Activated CD4-positive, alpha-beta T cell treated with anti-CD3 and anti-CD28 coated beads for 24 hours (primary cell): Measurements from ENCODE around the gene GATD1.
"Not testable (repeated sequence)": the region's sequence is repeated elsewhere in the genome, so short reads cannot be mapped to it uniquely, and the experiment has no call there.

Experiments
- DNase-seq, 2 donors: peaks; one replicate each; pipeline ENCODE4 v3.0.0-alpha.2; 2020; ENCODE audit warnings: low read depth in 2 of 2

Gene GATD1

DNA sequence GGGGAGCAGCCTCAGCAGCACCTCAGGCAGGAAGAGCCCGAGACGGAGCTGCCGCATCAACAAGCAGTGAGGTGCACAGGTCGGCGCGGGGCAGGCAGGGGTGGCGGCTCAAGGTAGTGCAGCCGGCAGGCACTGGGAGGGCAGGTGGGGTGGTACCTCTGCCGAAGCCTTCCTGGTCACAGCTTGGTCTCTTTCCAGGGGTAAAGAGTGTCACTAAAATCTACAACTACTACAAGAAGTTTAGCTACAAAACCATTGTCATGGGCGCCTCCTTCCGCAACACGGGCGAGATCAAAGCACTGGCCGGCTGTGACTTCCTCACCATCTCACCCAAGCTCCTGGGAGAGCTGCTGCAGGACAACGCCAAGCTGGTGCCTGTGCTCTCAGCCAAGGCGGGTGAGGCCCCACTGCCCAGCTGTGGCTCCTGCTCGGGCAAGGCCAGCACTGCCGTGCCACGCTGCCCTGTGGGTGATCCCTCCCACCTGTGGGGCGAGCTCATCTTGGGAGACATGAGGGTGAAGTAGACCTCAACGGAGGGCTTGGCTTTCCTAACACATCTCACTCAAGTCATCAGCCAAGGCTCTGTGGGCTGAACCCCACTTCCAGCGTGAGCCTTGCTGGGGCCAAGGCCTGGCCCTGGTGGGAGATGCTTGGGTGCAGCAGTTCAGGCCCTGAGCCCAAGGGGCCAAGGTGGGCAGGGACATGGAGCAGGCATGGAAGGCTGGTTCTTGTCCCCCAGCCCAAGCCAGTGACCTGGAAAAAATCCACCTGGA, 13.6 kb downstream of the GATD1 start:
- DNase-seq, result no peak

- DNase-seq, result no peak
Observed at GRCh38 chr11:763073-763463, 14.2 kb downstream of the GATD1 start.

- DNase-seq, result no peak
Observed at GRCh38 chr11:762421-763072, 14.7 kb downstream of the GATD1 start.

DNA sequence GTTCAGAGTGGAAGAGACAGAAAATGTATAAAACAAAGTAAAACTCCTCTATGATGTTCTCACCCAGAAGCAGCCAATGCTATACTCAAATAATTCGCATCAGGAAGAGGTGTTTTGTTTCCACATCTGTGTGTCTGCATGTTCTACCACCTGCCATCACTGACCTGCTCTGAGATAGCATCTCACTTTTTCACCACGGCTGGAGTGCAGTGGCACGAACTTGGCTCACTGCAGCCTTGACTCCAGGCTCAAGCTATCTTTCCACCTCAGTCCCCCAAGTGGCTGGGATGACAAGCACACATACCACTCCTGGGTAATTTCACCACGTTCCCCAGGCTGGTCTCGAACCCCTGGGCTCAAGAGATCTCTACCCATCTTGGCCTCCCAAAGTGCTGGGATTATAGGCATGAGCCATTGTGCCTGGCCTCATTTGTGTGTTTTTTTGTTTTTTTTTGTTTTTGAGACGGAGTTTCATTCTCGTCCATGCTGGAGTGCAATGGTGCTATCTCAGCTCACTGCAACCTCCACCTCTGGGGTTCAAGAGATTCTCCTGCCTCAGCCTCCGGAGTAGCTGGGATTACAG, 15.7 kb downstream of the GATD1 start:
- no peak for DNase-seq

GRCh38 chr11:760236-760635, 17.1 kb downstream of the GATD1 start:
- no peak for DNase-seq

- no peak for DNase-seq
Observed at GRCh38 chr11:749731-750130, 27.6 kb downstream of the GATD1 start.

DNA sequence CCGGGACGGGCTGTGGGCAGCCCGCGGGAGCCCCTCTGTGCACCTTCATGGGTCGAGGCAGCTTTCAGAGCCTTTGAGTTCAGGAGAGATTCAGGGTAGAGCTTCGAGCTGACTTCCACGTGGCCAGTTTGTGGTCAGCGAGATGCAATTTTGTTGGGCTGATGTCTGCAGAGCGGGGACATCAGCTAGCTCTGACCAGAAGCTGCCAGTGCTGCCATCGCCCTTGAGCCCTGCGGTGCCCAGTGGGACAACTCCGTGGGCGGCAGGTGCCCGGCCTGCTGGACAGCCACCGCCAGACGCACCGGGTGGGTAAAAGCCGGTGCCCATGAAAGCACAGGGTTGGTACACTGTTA, 29.3 kb downstream of the GATD1 start:
- DNase-seq, result no peak

GRCh38 chr11:747158-748006, 29.9 kb downstream of the GATD1 start, which contains the start of gene TALDO1:
TALDO1 (plus strand) TSS chr11:747464; CDS start chr11:747482, 18 bp downstream.
- DNase-seq, result peak; percentile 72 to 86

DNA sequence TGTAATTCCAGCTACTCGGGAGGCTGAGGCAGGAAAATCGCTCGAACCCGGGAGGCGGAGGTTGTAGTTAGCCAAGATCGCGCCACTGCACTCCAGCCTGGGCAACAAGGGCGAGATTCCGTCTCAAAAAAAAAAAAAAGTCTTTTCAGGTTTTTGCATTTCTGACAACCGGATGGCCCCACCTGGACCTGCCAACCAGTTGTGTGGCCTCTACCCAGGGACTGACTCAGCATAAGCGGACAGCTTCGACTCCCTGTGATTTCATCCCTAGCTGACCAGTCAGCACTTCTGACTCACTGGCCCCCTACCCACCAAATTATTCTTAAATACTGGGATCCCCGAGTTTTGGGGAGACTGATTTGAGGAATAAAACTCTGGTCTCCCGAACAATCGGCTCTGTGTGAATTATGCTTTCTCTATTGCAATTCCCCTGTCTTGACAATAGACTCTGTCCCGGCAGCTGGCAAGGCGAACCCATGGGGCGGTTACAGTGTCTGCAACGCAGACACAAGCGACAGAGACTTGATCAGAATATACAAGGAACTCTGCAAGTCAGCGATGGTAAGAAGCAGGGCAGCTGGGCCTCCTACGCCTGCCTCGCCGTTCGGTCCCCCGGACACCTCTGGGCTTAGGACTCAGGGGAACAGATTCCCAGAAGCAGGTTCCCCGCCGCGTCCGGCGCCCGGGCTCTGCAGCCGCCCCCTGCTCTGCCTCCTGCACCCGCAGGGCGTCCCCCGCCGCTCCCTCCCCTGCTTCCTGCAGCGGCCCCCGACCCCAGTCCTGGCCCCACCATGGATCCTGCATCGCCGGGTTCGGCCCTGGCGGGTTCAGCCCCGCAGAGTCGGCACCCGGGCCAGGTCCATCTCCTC, 30.8 kb downstream of the GATD1 start:
- DNase-seq, result no peak

DNA sequence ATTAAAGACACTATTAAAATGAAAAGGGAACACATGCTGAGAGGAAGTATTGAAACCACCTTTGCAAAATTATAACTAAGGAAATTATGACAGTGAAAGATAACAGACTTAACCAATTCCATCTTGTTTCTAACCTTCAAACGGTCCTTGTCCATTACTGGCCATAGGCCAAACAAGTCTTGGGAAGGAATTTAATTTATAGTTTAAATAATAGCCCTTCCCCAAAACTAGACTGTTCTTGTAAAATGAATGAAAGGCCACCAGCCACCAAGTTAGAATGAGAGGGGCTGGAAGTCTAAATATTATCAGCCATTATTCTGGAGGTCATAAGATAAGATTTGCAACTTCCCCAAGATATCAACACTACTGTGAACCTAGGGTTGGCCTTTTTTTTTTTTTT, 31.9 kb downstream of the GATD1 start:
- no peak for DNase-seq

- DNase-seq, result no peak
Observed at GRCh38 chr11:742571-743201, 34.6 kb downstream of the GATD1 start.

DNA sequence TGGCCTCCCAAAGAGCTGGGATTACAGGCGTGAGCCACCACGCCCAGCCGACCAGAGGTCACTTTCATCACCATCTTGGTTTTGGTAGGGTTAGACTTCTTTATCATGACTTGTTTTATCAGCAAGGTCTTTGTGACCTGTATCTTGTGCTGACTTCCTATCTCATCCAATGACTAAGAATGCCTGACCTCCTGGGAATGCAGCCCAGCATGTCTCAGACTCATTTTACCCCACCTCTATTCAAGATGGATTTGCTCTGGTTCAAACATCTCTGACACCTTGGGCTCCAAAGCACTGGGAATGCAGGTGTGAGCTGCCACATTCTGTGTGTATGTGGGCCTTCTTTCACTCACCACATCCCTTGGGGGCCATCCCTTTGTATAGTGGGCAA, 35.1 kb downstream of the GATD1 start:
- DNase-seq, result no peak

DNA sequence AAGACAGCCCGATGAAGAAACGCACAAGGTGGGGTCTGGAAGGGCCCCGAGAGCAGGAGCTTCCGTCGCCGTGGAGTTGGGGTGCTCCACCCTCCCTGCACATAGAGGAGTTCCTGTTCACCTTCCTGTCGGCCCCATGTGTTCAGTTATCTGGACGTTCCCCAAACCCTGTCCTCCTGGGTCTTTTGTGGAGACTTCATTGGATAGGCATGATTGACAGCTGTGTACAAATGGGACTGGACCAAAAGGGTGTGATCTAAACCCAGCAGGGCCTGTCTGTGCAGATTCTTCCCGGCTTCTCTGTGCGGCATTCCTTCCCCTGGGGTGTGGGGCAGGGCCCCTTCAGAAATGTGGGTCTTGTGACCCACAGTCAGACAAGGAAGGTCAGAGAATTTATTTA, 39.4 kb downstream of the GATD1 start:
- DNase-seq, result not testable (repeated sequence)

- no peak for DNase-seq
Observed at GRCh38 chr11:737366-737765, 39.9 kb downstream of the GATD1 start.

- not testable (repeated sequence) for DNase-seq
Observed at GRCh38 chr11:734541-734940, 42.7 kb downstream of the GATD1 start.

- DNase-seq, result no peak
Observed at GRCh38 chr11:733072-733471, 44.2 kb downstream of the GATD1 start.

- DNase-seq, result no peak
Observed at GRCh38 chr11:729492-730074, 47.7 kb downstream of the GATD1 start.

DNA sequence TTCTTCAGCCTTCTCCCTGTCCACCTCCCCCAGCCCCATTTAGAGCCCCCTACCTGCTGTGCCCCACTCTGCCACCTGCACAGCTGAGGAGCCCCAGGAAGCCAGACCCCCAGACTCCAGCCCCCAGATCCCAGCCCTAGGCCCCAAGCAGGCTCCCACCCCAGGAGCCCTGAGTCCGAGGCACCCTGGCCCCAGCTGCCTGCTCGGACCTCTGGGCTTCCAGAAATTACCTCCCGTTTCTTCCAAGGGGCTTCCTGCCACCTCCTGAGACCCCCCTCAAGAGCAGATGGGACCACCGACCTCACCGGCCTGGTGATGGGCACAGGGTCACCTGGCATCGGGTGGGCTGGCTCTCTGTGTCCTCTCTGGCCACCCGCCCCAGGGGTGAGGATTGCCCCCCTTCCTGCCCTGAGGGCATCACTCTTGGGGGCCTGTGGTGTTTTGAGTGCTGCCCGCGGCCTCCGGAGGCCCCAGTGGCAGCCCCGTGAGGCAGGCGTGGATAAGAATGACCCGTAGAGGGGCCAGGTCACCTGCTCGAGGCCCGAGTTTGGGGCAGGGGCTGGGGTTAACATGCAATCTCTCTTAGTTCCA, 48.3 kb downstream of the GATD1 start:
- no peak for DNase-seq

DNA sequence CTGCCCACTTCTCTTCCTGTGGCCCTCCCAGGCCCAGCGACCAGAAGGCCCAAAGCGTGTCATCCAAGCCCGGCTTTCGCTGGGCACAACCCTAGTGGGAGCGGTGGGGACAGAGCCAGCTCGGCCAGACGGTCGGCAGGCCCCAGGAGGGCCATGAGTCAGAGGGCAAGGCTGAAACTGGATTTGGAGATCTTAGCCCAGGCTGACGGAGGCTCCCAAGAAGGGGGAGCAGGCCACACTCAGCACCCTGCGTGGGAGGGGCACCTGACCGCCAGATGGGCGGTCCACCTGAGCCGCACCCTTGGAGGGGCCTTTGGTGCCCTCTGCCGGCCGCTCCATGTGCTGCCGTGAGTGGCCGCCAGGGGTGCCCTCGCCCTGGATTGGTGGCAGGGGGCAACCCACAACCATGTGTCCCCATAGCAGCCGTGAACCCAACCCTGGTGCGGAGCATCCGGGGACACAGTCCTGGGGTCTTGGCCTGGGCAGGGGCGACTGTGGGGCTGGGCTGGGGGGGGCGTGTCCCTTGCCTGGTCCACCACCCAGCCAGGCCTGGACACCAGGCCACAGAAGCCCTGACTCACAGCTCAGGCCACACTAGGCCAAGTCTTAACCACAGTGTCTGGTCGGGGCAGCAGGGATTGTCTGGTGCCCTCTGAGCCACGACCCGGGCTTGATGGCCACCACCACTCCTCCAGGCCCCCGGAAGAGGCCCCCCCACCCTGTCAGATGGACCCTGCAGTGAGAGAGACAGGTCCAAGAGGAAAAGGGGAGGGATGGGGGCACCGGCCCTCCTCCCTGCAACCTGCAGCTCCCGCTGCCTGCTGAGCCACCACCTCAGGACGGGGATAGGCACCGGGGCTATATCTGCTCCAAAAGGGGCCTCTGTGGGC, 49.2 kb downstream of the GATD1 start:
- DNase-seq, result peak; percentile 58 to 82
